ENCODE data around the gene MBD5.

DNA sequence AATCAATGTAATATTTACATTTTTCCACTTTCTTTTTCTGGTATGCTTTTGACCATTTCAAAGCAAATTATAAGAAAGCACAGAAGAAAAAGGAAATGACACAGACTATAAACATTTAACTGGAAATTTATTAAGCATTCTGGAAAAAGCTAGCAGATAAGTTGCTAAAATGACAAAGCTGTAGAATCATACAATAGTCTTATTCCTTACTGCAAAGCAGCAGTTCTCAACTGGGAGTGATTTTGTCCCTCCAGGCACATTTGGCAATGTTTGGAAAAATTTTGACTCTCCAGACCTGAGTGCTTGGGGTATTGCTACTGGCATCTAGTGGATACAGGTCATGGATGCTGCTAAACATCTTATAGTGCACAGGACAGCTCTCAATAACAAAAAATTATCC, 75.1 kb downstream of the MBD5 start:
- TF ChIP-seq, protein P1, sequence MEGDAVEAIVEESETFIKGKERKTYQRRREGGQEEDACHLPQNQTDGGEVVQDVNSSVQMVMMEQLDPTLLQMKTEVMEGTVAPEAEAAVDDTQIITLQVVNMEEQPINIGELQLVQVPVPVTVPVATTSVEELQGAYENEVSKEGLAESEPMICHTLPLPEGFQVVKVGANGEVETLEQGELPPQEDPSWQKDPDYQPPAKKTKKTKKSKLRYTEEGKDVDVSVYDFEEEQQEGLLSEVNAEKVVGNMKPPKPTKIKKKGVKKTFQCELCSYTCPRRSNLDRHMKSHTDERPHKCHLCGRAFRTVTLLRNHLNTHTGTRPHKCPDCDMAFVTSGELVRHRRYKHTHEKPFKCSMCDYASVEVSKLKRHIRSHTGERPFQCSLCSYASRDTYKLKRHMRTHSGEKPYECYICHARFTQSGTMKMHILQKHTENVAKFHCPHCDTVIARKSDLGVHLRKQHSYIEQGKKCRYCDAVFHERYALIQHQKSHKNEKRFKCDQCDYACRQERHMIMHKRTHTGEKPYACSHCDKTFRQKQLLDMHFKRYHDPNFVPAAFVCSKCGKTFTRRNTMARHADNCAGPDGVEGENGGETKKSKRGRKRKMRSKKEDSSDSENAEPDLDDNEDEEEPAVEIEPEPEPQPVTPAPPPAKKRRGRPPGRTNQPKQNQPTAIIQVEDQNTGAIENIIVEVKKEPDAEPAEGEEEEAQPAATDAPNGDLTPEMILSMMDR (IDR thresholded peaks at IDR 0.05), result no peak
- no peak for TF ChIP-seq EZH2 (IDR thresholded peaks at IDR 0.05; ENCODE audit: borderline replicate concordance, insufficient read depth, low read depth, low read length, poor library complexity, severe bottlenecking)
